IMR-90 (cell line): Measurements from ENCODE around the gene HOATZ. TPM values are rescaled to one million over a fixed set of nuclear protein-coding genes. Genes with fewer than 3 reads are reported as not detected.

ENCODE experiments used
- ATAC-seq: fragments of 200-7000 bp; cut with Tn5 transposase; 2 replicates; pipeline ENCODE4 v1.9.1; 2020; ENCODE audit warnings: low read depth, mild to moderate bottlenecking, moderate library complexity
- BruUV-seq: library from RNA; stranded (reverse); fragments of 400-500 nt; replicated peaks from 2 replicates; lab custom pipeline; 2021; lab: Mats Ljungman, UMichigan
- CTCF ChIA-PET: fragments of 300-600 bp; formaldehyde crosslinking; extraction: SDS; loops from one replicate; lab custom pipeline; 2021; ENCODE audit warnings: antibody characterized with exemption; lab: Yijun Ruan, JAX
- POLR2A ChIA-PET: fragments of 300-600 bp; sonication (Branson Sonifier 250); formaldehyde crosslinking; loops from one replicate; lab custom pipeline; 2022; ENCODE audit warnings: antibody characterized with exemption; ENCODE audit not compliant: unreplicated experiment; lab: Charles Lee
- DNase-seq: peaks from one replicate; pipeline ENCODE4 v3.0.0; 2013
- H2AFZ ChIP-seq: replicated peaks from 2 replicates; pipeline ENCODE3; 2013; ENCODE audit warnings: low read length, mild to moderate bottlenecking; ENCODE audit not compliant: poor library complexity
- H2AK5ac ChIP-seq: 2 replicates; pipeline ENCODE4 v1.6.1; 2013; ENCODE audit warnings: low read depth, low read length, inconsistent platforms
- H2AK9ac ChIP-seq: replicated peaks from 2 replicates; pipeline ENCODE3; 2013; ENCODE audit warnings: mild to moderate bottlenecking, low read depth, low read length, moderate library complexity; ENCODE audit not compliant: poor library complexity
- H2BK120ac ChIP-seq: 2 replicates; pipeline ENCODE4 v1.6.1; 2013; ENCODE audit warnings: low read depth, low read length, inconsistent platforms
- H2BK15ac ChIP-seq: 3 replicates; pipeline ENCODE4 v1.6.1; 2013; ENCODE audit warnings: low read depth, low read length, inconsistent platforms
- H2BK20ac ChIP-seq: 2 replicates; pipeline ENCODE4 v1.6.1; 2013; ENCODE audit warnings: low read depth, mild to moderate bottlenecking, inconsistent platforms, low read length, moderate library complexity
- H2BK5ac ChIP-seq: 2 replicates; pipeline ENCODE4 v1.6.1; 2013; ENCODE audit warnings: mild to moderate bottlenecking, low read depth, low read length, inconsistent platforms; ENCODE audit not compliant: poor library complexity, severe bottlenecking
- H3K14ac ChIP-seq: replicated peaks from 2 replicates; pipeline ENCODE4 v1.6.1; 2013; ENCODE audit warnings: low read depth, low read length, inconsistent platforms
- H3K18ac ChIP-seq: 2 replicates; pipeline ENCODE4 v1.6.1; 2013; ENCODE audit warnings: low read depth, low read length, control low read depth
- H3K23ac ChIP-seq: 2 replicates; pipeline ENCODE4 v1.6.1; 2013; ENCODE audit warnings: low read depth, low read length, inconsistent platforms
- H3K27ac ChIP-seq: 2 replicates; pipeline ENCODE4 v1.5.1; 2013; ENCODE audit warnings: mild to moderate bottlenecking, control low read depth, low read length; ENCODE audit not compliant: insufficient read depth
- H3K27me3 ChIP-seq: 2 replicates; pipeline ENCODE4 v1.6.1; 2013; ENCODE audit warnings: low read length; ENCODE audit not compliant: control insufficient read depth, insufficient read depth
- H3K36me3 ChIP-seq: 2 replicates; pipeline ENCODE4 v1.6.1; 2013; ENCODE audit warnings: low read length, mixed read lengths; ENCODE audit not compliant: control insufficient read depth, insufficient read depth
- H3K4ac ChIP-seq: 2 replicates; pipeline ENCODE4 v1.6.1; 2013; ENCODE audit warnings: low read depth, low read length, inconsistent platforms
- H3K4me1 ChIP-seq: 2 replicates; pipeline ENCODE4 v1.6.1; 2013; ENCODE audit warnings: low read length, mixed read lengths; ENCODE audit not compliant: control insufficient read depth, insufficient read depth
- H3K4me2 ChIP-seq: 2 replicates; pipeline ENCODE4 v1.6.1; 2013; ENCODE audit warnings: low read depth, mild to moderate bottlenecking, control low read depth, low read length, moderate library complexity
- H3K4me3 ChIP-seq: 2 replicates; pipeline ENCODE4 v1.5.1; 2013; ENCODE audit warnings: low read depth, mild to moderate bottlenecking, control low read depth, low read length, moderate library complexity; ENCODE audit not compliant: insufficient read depth
- H3K56ac ChIP-seq: 2 replicates; pipeline ENCODE4 v1.6.1; 2013; ENCODE audit warnings: low read length, inconsistent platforms; ENCODE audit not compliant: insufficient read depth; ENCODE audit errors: extremely low read depth
- H3K79me1 ChIP-seq, 2 experiments: 2 replicates each; pipeline ENCODE4 v1.6.1; 2013; ENCODE audit warnings: low read length in 2 of 2, inconsistent platforms in 1 of 2, low read depth in 1 of 2
- H3K9ac ChIP-seq: 2 replicates; pipeline ENCODE4 v1.6.1; 2013; ENCODE audit warnings: low read depth, low read length, control low read depth
- H3K9me1 ChIP-seq: 2 replicates; pipeline ENCODE4 v1.6.1; 2013; ENCODE audit warnings: low read length, inconsistent platforms; ENCODE audit not compliant: insufficient read depth
- H3K9me3 ChIP-seq: 2 replicates; pipeline ENCODE4 v1.6.1; 2013; ENCODE audit warnings: low read length; ENCODE audit not compliant: control insufficient read depth, insufficient read depth
- H4K20me1 ChIP-seq: 2 replicates; pipeline ENCODE4 v1.6.1; 2013; ENCODE audit warnings: low read length, inconsistent platforms; ENCODE audit not compliant: insufficient read depth
- H4K5ac ChIP-seq: 2 replicates; pipeline ENCODE4 v1.6.1; 2013; ENCODE audit warnings: mild to moderate bottlenecking, low read depth, low read length, control low read depth
- H4K8ac ChIP-seq, 2 experiments: 2 replicates each; pipeline ENCODE4 v1.6.1; 2013; ENCODE audit warnings: low read depth in 2 of 2, low read length in 2 of 2, control low read depth in 1 of 2, inconsistent platforms in 1 of 2
- H4K91ac ChIP-seq: 2 replicates; pipeline ENCODE4 v1.6.1; 2013; ENCODE audit warnings: low read depth, low read length, inconsistent platforms; ENCODE audit not compliant: insufficient read depth
- BHLHE40 ChIP-seq: fragments of 150-350 bp; IDR thresholded peaks from 2 replicates; pipeline ENCODE4 v1.6.1; 2016; ENCODE audit warnings: mild to moderate bottlenecking, low read depth, low read length
- CEBPB ChIP-seq: IDR thresholded peaks from 2 replicates; pipeline ENCODE4 v1.6.1; 2012; ENCODE audit warnings: low read depth, low read length, improper control_type of control experiment
- CHD1 ChIP-seq: IDR thresholded peaks from 2 replicates; pipeline ENCODE4 v1.6.1; 2012; ENCODE audit warnings: low read depth, low read length, improper control_type of control experiment
- CTCF ChIP-seq: conservative IDR thresholded peaks from 2 replicates; pipeline ENCODE4 v1.5.1; 2012; ENCODE audit warnings: mild to moderate bottlenecking, low read depth, low read length, improper control_type of control experiment
- ELK1 ChIP-seq: fragments of 150-350 bp; IDR thresholded peaks from 2 replicates; pipeline ENCODE4 v1.6.1; 2016; ENCODE audit warnings: low read depth, mild to moderate bottlenecking, low read length, moderate library complexity, borderline replicate concordance
- FOS ChIP-seq: fragments of 150-350 bp; IDR thresholded peaks from 2 replicates; pipeline ENCODE4 v1.6.1; 2016; ENCODE audit warnings: low read depth, low read length
- MAFK ChIP-seq: IDR thresholded peaks from 2 replicates; pipeline ENCODE4 v1.6.1; 2012; ENCODE audit warnings: low read depth, low read length, improper control_type of control experiment
- MAZ ChIP-seq: IDR thresholded peaks from 2 replicates; pipeline ENCODE4 v1.6.1; 2012; ENCODE audit warnings: low read depth, mild to moderate bottlenecking, low read length, improper control_type of control experiment, moderate library complexity, borderline replicate concordance
- MXI1 ChIP-seq: IDR thresholded peaks from 2 replicates; pipeline ENCODE4 v1.6.1; 2012; ENCODE audit warnings: low read depth, mild to moderate bottlenecking, low read length, moderate library complexity, borderline replicate concordance
- NFE2L2 ChIP-seq: fragments of 150-350 bp; IDR thresholded peaks from 2 replicates; pipeline ENCODE4 v1.6.1; 2016; ENCODE audit warnings: low read depth, mild to moderate bottlenecking, low read length
- POLR2A ChIP-seq: IDR thresholded peaks from 2 replicates; pipeline ENCODE4 v1.6.1; 2012; ENCODE audit warnings: mild to moderate bottlenecking, low read depth, low read length
- RAD21 ChIP-seq: IDR thresholded peaks from 2 replicates; pipeline ENCODE4 v1.6.1; 2012; ENCODE audit warnings: low read length, improper control_type of control experiment
- RCOR1 ChIP-seq: IDR thresholded peaks from 2 replicates; pipeline ENCODE4 v1.6.1; 2012; ENCODE audit warnings: mild to moderate bottlenecking, low read length, improper control_type of control experiment; ENCODE audit not compliant: insufficient replicate concordance
- RFX5 ChIP-seq: IDR thresholded peaks from 2 replicates; pipeline ENCODE4 v1.8.0; 2012; ENCODE audit warnings: low read depth, mild to moderate bottlenecking, low read length, moderate library complexity
- SMC3 ChIP-seq: fragments of 150-350 bp; IDR thresholded peaks from 2 replicates; pipeline ENCODE4 v1.6.1; 2016; ENCODE audit warnings: low read depth, mild to moderate bottlenecking, antibody characterized with exemption, low read length, moderate library complexity
- USF2 ChIP-seq: fragments of 150-350 bp; IDR thresholded peaks from 2 replicates; pipeline ENCODE4 v1.6.1; 2017; ENCODE audit warnings: mild to moderate bottlenecking, antibody characterized with exemption, low read length, low read depth
- WGBS, 2 experiments: methylation state at CpG; one replicate each; pipeline versions ENCODE4 v1.1.5 to v1.1.7; 2013; ENCODE audit warnings: missing lambda C conversion rate in 2 of 2; ENCODE audit not compliant: insufficient read length in 1 of 2; ENCODE audit errors: extremely low coverage in 2 of 2; 5-methylcytosine and 5-hydroxymethylcytosine counted together
- dilution Hi-C: fragments of 300-500 bp; cut with HindIII; formaldehyde crosslinking; loops from one replicate; pipeline ENCODE4 v1.14.3; 2018; ENCODE audit warnings: low sequenced_read_pairs; ENCODE audit not compliant: unreplicated experiment
- in situ Hi-C: fragments of 300-500 bp; cut with MboI; formaldehyde crosslinking; loops from 3 replicates; pipeline ENCODE4 v1.14.3; 2019; ENCODE audit warnings: low sequenced_read_pairs, inconsistent platforms, mixed read lengths
- intact Hi-C: fragments of 100-400 bp; cut with micrococcal nuclease; formaldehyde crosslinking; loops from 2 replicates; pipeline ENCODE4 v1.10.0; 2022
- polyA plus RNA-seq, 3 experiments: library from polyadenylated mRNA; depleted of rRNA; stranded (reverse); fragments of >200 nt; gene quantifications; 2 replicates each; pipeline ENCODE4 v1.2.3, GENCODE V29; 2012; ENCODE audit warnings: low replicate concordance in 1 of 3
- total RNA-seq: library from RNA; depleted of rRNA; stranded (reverse); fragments of >200 nt; gene quantifications from 2 replicates; pipeline ENCODE4 v1.2.3, GENCODE V29; 2012

The HOATZ gene
- total and polyA plus RNA-seq, 2 of the 4 experiments (the other 2 are of a cell fraction) = not detected

GRCh38 chr11:111550258-111550657 lies 35.7 kb downstream of the HOATZ start:
- Histone ChIP-seq H3K4me1 (peaks cover 24% of the 10 kb centered on the region), H4K20me1 (no peaks in the 10 kb centered on the region), H3K4ac (no peak overlapping the region), H2AK9ac (no peak overlapping the region), H3K23ac (no peak overlapping the region), H3K9ac (no peak overlapping the region), H3K27me3 (no peaks in the 10 kb centered on the region), H4K5ac (0 out of 2 replicates have a peak overlapping the region, but pooled peaks have one; percentile 12), H2BK120ac (no peak overlapping the region), H2AK5ac (no peak overlapping the region), H3K18ac (no peak overlapping the region; the same call in 1 of the 2 replicates), H3K79me1 (peaks cover 46 to 77% of the 10 kb centered on the region in 2 experiments), H4K8ac (no peak overlapping the region), H3K4me3 (no peak overlapping the region), H3K36me3 (peaks cover 51% of the 10 kb centered on the region), H3K4me2 (no peak overlapping the region), H4K91ac (no peak overlapping the region), H3K27ac (no peak overlapping the region), H2AFZ (no peak overlapping the region), H3K9me3 (no peaks in the 10 kb centered on the region), H2BK15ac (no peak overlapping the region), H3K9me1 (peaks cover 37% of the 10 kb centered on the region), H3K56ac (no peak overlapping the region), H3K14ac (no peak overlapping the region), H2BK5ac (no peak overlapping the region), H2BK20ac (no peak overlapping the region)
- DNase-seq (no peak), ATAC-seq (no peak)
- no TSS peak for BruUV-seq
- intact Hi-C loops (no loop called here), in situ Hi-C loops (no loop called here), dilution Hi-C loops (no loop called here)
- ChIA-PET CTCF (interaction anchor here (0.6 kb wide), 1 partner anchor 122 kb away, joined by 3 read pairs; no protein-coding TSS in a partner anchor), POLR2A (no interaction called here)
- no CpG with 5 or more reads among the region's 2 CpGs for WGBS, 2 experiments
- no peak for TF ChIP-seq CHD1
- no peak for TF ChIP-seq FOS
- TF ChIP-seq SMC3 = no peak
- no peak for TF ChIP-seq MAFK
- no peak for TF ChIP-seq MXI1
- TF ChIP-seq CEBPB = no peak
- TF ChIP-seq POLR2A = no peak
- TF ChIP-seq NFE2L2 = no peak
- TF ChIP-seq RCOR1 = no peak
- TF ChIP-seq MAZ = no peak
- no peak for TF ChIP-seq USF2
- no peak for TF ChIP-seq RAD21
- no peak for TF ChIP-seq BHLHE40
- no peak for TF ChIP-seq ELK1
- no peak for TF ChIP-seq CTCF
- TF ChIP-seq RFX5 = no peak
